Thymus (tissue), 11 donors: ENCODE measurements around the gene OR10K2. TPM values are rescaled to one million over a fixed set of nuclear protein-coding genes. Genes with fewer than 3 reads are reported as not detected.

ENCODE experiments used
- DNase-seq, 9 donors: peaks; one replicate each; pipeline ENCODE4 v3.0.0-alpha.2; 2013; ENCODE audit warnings: low spot score in 9 of 9, low read depth in 6 of 9, missing footprints in 1 of 9
- H3K27ac ChIP-seq, 2 donors: one replicate each; pipeline ENCODE4 v1.5.1; 2013; ENCODE audit warnings: control low read depth in 1 of 2, low read depth in 1 of 2, low read length in 1 of 2, mild to moderate bottlenecking in 1 of 2, moderate library complexity in 1 of 2
- H3K27me3 ChIP-seq, 2 donors: one replicate each; pipeline ENCODE4 v1.5.1; 2013; ENCODE audit warnings: low read length in 1 of 2; ENCODE audit not compliant: control insufficient read depth in 2 of 2, insufficient read depth in 1 of 2
- H3K36me3 ChIP-seq, 2 donors: one replicate each; pipeline ENCODE4 v1.5.1; 2013; ENCODE audit warnings: low read length in 1 of 2, mild to moderate bottlenecking in 1 of 2, moderate library complexity in 1 of 2; ENCODE audit not compliant: control insufficient read depth in 2 of 2, insufficient read depth in 2 of 2
- H3K4me1 ChIP-seq, 2 donors: one replicate each; pipeline ENCODE4 v1.5.1; 2013; ENCODE audit warnings: low read length in 2 of 2; ENCODE audit not compliant: control insufficient read depth in 2 of 2, insufficient read depth in 2 of 2
- H3K4me3 ChIP-seq, 2 donors: one replicate each; pipeline ENCODE4 v1.5.1; 2013; ENCODE audit warnings: low read length in 2 of 2, control low read depth in 1 of 2, mild to moderate bottlenecking in 1 of 2
- H3K9me3 ChIP-seq, 2 donors: one replicate each; pipeline ENCODE4 v1.5.1; 2013; ENCODE audit warnings: low read length in 1 of 2, mild to moderate bottlenecking in 1 of 2; ENCODE audit not compliant: control insufficient read depth in 2 of 2, insufficient read depth in 1 of 2
- WGBS: extraction: QIAGEN DNeasy Blood & Tissue Kit; methylation state at CpG from one replicate; pipeline ENCODE4 v1.1.7; 2013; 5-methylcytosine and 5-hydroxymethylcytosine counted together
- polyA plus RNA-seq: library from polyadenylated mRNA; stranded (reverse); fragments of 200-250 nt; gene quantifications from one replicate; pipeline ENCODE4 v1.2.3, GENCODE V29; 2013
- total RNA-seq: library from RNA; stranded (reverse); fragments of 120-200 nt; gene quantifications from one replicate; pipeline ENCODE4 v1.2.4, GENCODE V29; 2013
- donor health status: healthy.

OR10K2 gene
- total and polyA plus RNA-seq, 2 donors, result 0.02 to 0.05 TPM

DNA sequence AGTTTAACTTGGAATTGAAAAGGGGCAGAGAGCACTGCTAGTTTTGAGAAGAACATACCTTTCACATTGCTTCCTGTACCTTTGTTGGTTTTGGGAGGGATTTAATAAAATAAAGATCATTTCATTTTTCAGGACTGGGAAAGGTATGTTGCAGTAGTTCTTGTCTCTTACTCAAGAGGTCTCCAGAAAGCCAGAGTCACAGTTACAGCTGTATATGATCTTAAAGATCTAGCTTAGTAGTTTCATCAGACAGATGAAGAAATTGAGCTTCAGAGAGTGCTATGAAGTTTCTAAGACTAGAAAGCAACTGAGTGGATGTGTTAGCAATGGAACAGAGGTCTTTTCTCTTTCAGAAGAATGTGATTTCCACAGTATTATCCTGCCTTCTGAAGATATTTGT lies 1.0 kb downstream of the OR10K2 start:
- no peaks in the 10 kb centered on the region for H3K9me3 ChIP-seq
- H3K27ac ChIP-seq, result peak overlapping the region in 1 of 2 donors; percentile 74
- no peaks in the 10 kb centered on the region for H3K36me3 ChIP-seq
- DNase-seq, result peak in 6 of 9 donors; percentile 38 to 76 (median 47)
- H3K4me3 ChIP-seq, result no peak overlapping the region
- H3K27me3 ChIP-seq, result no peaks in the 10 kb centered on the region
- peaks cover 0 to 2% of the 10 kb centered on the region in 2 donors for H3K4me1 ChIP-seq

DNA sequence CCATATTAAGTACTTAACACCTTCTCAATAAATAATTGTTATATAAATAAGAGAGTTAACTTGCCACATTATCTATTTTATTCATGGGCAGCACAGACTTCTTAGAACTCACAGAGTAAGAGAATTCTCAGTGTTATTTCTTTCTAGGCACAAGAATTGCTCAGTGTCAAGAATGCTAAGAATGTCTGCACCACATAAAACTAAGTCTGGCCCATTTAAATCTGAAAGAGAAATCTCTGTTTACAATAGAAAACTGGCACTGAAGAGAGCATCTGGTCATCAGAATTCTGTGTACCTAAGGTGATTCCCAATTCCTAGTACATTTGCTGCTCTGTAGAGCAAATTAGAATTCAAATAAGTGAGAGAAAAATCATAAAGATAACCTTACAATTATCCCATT lies 3.8 kb downstream of the OR10K2 start:
- no peaks in the 10 kb centered on the region for H3K27me3 ChIP-seq
- no peak overlapping the region for H3K27ac ChIP-seq
- DNase-seq, result no peak
- no peaks in the 10 kb centered on the region for H3K9me3 ChIP-seq
- H3K4me1 ChIP-seq, result peaks cover 5 to 6% of the 10 kb centered on the region in 2 donors
- no peak overlapping the region for H3K4me3 ChIP-seq
- H3K36me3 ChIP-seq, result no peaks in the 10 kb centered on the region

- Histone ChIP-seq H3K9me3 (no peaks in the 10 kb centered on the region), H3K27ac (no peak overlapping the region), H3K4me1 (peaks cover 4 to 6% of the 10 kb centered on the region in 2 donors), H3K27me3 (no peaks in the 10 kb centered on the region), H3K36me3 (no peaks in the 10 kb centered on the region), H3K4me3 (no peak overlapping the region)
- no peak for DNase-seq
Measured at GRCh38 chr1:158417586-158417985, 8.5 kb downstream of the OR10K2 start.

GRCh38 chr1:158414651-158415345 lies 11.2 kb downstream of the OR10K2 start:
- Histone ChIP-seq H3K4me3 (no peak overlapping the region), H3K4me1 (peaks cover 5 to 6% of the 10 kb centered on the region in 2 donors), H3K27me3 (no peaks in the 10 kb centered on the region), H3K36me3 (no peaks in the 10 kb centered on the region), H3K9me3 (no peaks in the 10 kb centered on the region), H3K27ac (no peak overlapping the region)
- DNase-seq, result no peak
- WGBS, result 95% methylated on average over 4 of the region's 4 CpGs

DNA sequence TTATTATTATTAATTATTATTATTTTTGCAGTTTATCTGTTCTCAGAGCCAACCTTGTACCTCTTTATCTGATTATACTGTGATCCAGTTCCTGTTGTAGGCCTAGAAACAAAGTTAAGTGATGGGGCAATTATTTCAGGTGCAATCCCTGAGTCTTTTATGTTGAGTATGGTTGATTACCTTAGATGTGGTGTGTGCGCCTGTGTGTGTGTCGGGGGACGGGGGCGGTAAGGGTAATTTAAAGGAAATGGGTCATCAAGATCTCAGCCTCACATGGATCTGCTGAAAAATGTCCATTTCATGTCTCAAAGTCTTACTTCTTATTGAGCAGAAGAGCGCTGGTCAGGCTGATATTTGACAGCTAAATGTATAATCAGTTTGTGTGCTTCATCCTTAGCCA lies 18.9 kb downstream of the OR10K2 start:
- Histone ChIP-seq H3K27me3 (no peaks in the 10 kb centered on the region), H3K36me3 (no peaks in the 10 kb centered on the region), H3K9me3 (no peaks in the 10 kb centered on the region), H3K4me3 (no peak overlapping the region), H3K27ac (no peak overlapping the region), H3K4me1 (peaks cover 18 to 24% of the 10 kb centered on the region in 2 donors)
- 17% methylated on average over 5 of the region's 5 CpGs for WGBS
- peak in 3 of 9 donors; percentile 68 to 82 (median 73) for DNase-seq

DNA sequence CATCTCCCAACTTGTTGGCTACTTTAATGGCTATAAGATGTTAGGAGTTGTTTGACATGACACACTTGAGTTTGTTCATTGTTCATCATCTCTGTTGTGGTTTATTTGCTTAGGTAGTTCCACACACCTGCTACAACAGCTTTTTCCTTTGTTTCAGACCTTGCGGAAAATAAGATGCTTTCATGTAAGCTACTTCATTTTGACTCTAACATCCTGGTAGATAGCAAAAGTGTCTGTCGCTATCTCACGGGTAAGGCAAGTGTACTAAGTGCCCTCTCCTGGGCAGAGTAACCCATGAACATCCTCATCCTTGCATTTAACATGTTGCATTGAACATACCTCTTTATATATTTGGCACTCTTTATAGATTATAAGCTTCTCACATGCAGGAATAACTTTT lies 25.2 kb downstream of the OR10K2 start:
- Histone ChIP-seq H3K27me3 (no peaks in the 10 kb centered on the region), H3K27ac (peak overlapping the region in 1 of 2 donors; percentile 92), H3K4me1 (peaks cover 18 to 31% of the 10 kb centered on the region in 2 donors), H3K36me3 (no peaks in the 10 kb centered on the region), H3K9me3 (no peaks in the 10 kb centered on the region), H3K4me3 (peak overlapping the region; percentile 12 to 35)
- DNase-seq, result peak in 8 of 9 donors; percentile 68 to 96 (median 88)
- 6% methylated on average over 3 of the region's 3 CpGs for WGBS

DNA sequence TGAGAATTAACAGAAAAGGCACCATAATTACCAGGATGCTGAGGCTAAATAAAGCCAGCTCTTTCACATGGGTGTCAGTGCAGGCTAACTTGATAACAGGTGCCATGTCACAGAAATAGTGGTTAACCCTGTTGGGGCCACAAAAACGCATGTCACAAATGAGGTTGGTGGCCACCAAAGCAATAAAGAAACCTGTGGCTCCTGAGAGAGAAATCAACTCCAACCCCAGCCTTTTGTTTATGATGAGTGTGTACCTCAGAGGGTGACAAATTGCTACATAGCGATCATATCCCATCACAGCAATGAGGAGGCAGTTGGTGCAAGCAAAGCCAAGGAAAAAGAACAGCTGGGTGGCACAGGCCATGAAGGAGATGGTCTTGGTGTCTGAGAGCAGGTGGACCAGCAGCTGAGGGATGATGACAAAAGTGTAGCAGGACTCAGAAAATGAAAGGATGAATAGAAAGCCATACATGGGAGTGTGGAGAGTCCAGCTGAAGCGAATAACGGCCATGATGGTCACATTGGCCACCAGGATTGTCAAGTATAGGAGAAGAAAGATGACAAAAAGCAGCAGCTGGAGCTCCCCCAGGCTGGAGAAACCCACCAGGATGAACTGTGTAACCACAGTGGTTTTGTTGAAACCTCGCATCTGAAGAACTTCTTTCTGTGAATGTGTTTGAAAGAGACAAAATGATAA lies 27.1 kb downstream of the OR10K2 start, which contains the start of gene OR10T2:
Gene OR10T2, minus strand, starts transcription at position 649 of the 697 bp plus-strand sequence. Its CDS starts 0 bp downstream, at position 649.
- H3K27ac ChIP-seq, result peak within 1 kb of the TSS; percentile 38 to 92
- peak within 1 kb of the TSS; percentile 12 to 35 for H3K4me3 ChIP-seq
- H3K9me3 ChIP-seq, result no peaks in the 10 kb centered on the region
- 8% methylated on average over 5 of the region's 5 CpGs for WGBS
- H3K4me1 ChIP-seq, result peaks cover 17 to 31% of the 10 kb centered on the region in 2 donors
- no peaks in the 10 kb centered on the region for H3K27me3 ChIP-seq
- no peaks in the 10 kb centered on the region for H3K36me3 ChIP-seq
- peak in 7 of 9 donors; percentile 72 to 91 (median 80) for DNase-seq

DNA sequence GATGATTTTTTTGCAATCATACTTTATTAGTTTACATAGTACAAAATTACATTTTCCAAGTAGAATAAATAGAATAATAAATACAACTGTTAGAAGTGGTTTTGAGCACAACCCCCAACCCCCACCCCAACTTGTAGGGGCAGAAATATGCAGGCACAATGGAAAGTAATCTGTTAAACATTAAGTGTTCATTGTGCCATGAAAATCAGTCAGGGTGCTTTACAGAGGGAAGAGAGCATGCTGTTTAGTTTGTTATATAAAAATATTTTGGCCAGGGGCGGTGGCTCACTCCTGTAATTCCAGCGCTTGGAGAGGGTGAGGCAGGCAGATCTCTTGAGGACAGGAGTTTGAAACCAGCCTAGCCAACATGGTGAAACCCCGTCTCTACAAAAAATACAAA lies 29.4 kb downstream of the OR10K2 start:
- 98% methylated on average over 3 of the region's 3 CpGs for WGBS
- H3K4me3 ChIP-seq, result no peak overlapping the region
- no peaks in the 10 kb centered on the region for H3K27me3 ChIP-seq
- no peak for DNase-seq
- H3K27ac ChIP-seq, result no peak overlapping the region
- H3K4me1 ChIP-seq, result peaks cover 11 to 22% of the 10 kb centered on the region in 2 donors
- H3K9me3 ChIP-seq, result no peaks in the 10 kb centered on the region
- H3K36me3 ChIP-seq, result no peaks in the 10 kb centered on the region

DNA sequence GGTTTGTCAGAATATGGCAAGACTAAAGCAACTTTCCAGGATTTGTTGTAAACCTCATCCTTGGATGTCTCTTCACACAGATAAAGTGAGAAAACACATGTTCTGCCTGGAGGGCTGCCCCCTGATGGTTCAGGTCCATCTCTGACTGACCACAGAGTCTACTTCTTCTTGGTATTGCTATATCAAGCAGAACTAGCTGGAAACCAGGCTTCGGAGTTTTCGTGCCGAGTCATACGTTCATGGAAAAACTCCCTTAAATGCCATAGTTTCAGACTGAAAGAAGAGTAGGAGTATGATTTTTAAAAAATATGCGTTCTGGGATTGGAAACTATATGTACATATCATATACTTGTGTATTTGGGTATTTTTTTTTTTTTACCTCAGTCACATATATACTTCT lies 32.6 kb downstream of the OR10K2 start:
- no peaks in the 10 kb centered on the region for H3K27me3 ChIP-seq
- 95% methylated on average over 5 of the region's 5 CpGs for WGBS
- H3K9me3 ChIP-seq, result no peaks in the 10 kb centered on the region
- no peak overlapping the region for H3K4me3 ChIP-seq
- H3K4me1 ChIP-seq, result peaks cover 16 to 23% of the 10 kb centered on the region in 2 donors
- no peak overlapping the region for H3K27ac ChIP-seq
- no peaks in the 10 kb centered on the region for H3K36me3 ChIP-seq
- DNase-seq, result no peak
